Testis (tissue), 3 donors: ENCODE data around the gene VAPB. TPM values are rescaled to one million over a fixed set of nuclear protein-coding genes. Genes with fewer than 3 reads are reported as not detected.

Source experiments
- DNase-seq: peaks from one replicate; pipeline ENCODE4 v3.0.0-alpha.2; 2019
- H3K27ac ChIP-seq, 2 donors: fragments of 200-600 bp; sonication (generic); one replicate each; pipeline ENCODE4 v1.5.1; 2019
- H3K27me3 ChIP-seq: fragments of 200-600 bp; sonication (generic); one replicate; pipeline ENCODE4 v1.5.1; 2019
- H3K36me3 ChIP-seq: fragments of 200-600 bp; sonication (generic); one replicate; pipeline ENCODE4 v1.5.1; 2017; ENCODE audit warnings: low read depth; ENCODE audit errors: missing control alignments
- H3K4me1 ChIP-seq: fragments of 200-600 bp; sonication (generic); one replicate; pipeline ENCODE4 v1.5.1; 2019
- H3K4me3 ChIP-seq, 2 donors: fragments of 200-600 bp; sonication (generic); one replicate each; pipeline ENCODE4 v1.5.1; 2017 to 2019
- H3K9me3 ChIP-seq: fragments of 200-600 bp; sonication (generic); one replicate; pipeline ENCODE4 v1.5.1; 2017
- POLR2A ChIP-seq: fragments of 450-650 bp; IDR thresholded peaks from one replicate; pipeline ENCODE4 v1.6.1; 2017; ENCODE audit warnings: antibody characterized with exemption, mild to moderate bottlenecking, moderate library complexity
- WGBS, 2 donors: methylation state at CpG; one replicate each; pipeline ENCODE4 v1.1.5; 2018; 5-methylcytosine and 5-hydroxymethylcytosine counted together
- intact Hi-C: fragments of 100-400 bp; cut with DNase I; formaldehyde crosslinking; loops from one replicate; pipeline ENCODE4 v1.15.1; 2023; ENCODE audit warnings: low total_unique reads
- polyA plus RNA-seq: library from polyadenylated mRNA; stranded (reverse); fragments of 350-450 nt; fragmentation: Illumina TruSeq; extraction: RNeasy Lipid Tissue Mini Kit (QIAGEN cat#74804); gene quantifications from one replicate; pipeline ENCODE4 v1.2.3, GENCODE V29; 2014; ENCODE audit warnings: low read depth, low replicate concordance; ENCODE audit not compliant: insufficient read depth
- total RNA-seq, 2 donors: library from RNA; depleted of rRNA; stranded (reverse); fragments of >200 nt; gene quantifications; one replicate each; pipeline ENCODE4 v1.2.3, GENCODE V29; 2016
- TF ChIP-seq, protein P1 (sequence below), 3 experiments: fragments of 450-650 bp in 2 of 3; fragments of 200-600 bp in 1 of 3; sonication (generic) in 1 of 3; IDR thresholded peaks; one replicate each; pipeline ENCODE4 v1.5.1; 2016 to 2019; ENCODE audit warnings: antibody characterized with exemption in 3 of 3, mild to moderate bottlenecking in 2 of 3, moderate library complexity in 1 of 3

VAPB gene
- total and polyA plus RNA-seq, 3 donors from 2014 or later = 23.5 to 31.4 (median 23.8) TPM

DNA sequence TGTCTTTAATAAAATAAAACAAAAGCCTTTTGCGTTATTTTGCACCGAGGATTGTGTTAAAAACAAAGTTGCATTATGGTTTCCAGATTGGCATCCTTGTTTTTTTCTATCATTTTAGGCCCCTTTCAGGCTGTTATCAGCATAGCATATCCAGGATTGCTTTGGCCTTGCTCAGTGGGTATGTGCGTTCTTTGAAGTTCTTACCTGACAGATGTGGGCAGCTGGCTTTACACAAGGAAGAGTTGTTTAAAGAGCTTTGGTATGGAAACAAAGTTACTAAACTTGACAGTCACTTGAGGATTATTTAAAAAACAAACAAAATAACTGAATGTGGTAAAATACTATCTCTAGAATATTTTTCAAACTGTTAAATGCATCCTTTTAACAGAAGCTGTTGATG, 6.6 kb downstream of the VAPB start:
- TF ChIP-seq, protein P1, sequence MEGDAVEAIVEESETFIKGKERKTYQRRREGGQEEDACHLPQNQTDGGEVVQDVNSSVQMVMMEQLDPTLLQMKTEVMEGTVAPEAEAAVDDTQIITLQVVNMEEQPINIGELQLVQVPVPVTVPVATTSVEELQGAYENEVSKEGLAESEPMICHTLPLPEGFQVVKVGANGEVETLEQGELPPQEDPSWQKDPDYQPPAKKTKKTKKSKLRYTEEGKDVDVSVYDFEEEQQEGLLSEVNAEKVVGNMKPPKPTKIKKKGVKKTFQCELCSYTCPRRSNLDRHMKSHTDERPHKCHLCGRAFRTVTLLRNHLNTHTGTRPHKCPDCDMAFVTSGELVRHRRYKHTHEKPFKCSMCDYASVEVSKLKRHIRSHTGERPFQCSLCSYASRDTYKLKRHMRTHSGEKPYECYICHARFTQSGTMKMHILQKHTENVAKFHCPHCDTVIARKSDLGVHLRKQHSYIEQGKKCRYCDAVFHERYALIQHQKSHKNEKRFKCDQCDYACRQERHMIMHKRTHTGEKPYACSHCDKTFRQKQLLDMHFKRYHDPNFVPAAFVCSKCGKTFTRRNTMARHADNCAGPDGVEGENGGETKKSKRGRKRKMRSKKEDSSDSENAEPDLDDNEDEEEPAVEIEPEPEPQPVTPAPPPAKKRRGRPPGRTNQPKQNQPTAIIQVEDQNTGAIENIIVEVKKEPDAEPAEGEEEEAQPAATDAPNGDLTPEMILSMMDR (IDR thresholded peaks at IDR 0.05) = no peak
- TF ChIP-seq POLR2A = no peak
- H3K27me3 ChIP-seq = no peaks in the 10 kb centered on the region
- no peaks in the 10 kb centered on the region for H3K36me3 ChIP-seq
- H3K27ac ChIP-seq = no peak overlapping the region
- no peaks in the 10 kb centered on the region for H3K9me3 ChIP-seq
- peaks cover 10% of the 10 kb centered on the region for H3K4me1 ChIP-seq
- no peak for DNase-seq
- WGBS, 2 donors = 61 to 73% methylated on average over 3 of the region's 3 CpGs
- intact Hi-C loops = no loop called here
- no peak overlapping the region for H3K4me3 ChIP-seq

DNA sequence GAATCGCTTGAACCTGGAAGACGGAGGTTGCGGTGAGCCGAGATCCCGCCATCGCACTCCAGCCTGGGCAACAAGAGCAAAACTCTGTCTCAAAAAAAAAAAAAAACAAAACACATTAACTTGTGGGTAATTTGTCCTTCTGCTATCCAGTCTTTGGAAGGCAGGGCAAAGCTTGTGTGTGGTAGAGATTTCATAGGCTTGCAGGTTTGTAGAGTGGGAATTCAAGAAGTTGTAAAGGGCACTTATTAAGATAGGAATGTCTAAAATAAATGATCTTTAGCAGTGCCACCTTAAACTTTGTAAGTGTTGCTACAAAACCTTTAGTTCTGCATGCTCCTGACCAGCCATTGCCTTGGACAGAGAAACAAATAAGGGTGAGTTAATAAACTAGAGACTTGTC, 8.4 kb downstream of the VAPB start:
- H3K9me3 ChIP-seq = no peaks in the 10 kb centered on the region
- no peak for DNase-seq
- no peak overlapping the region for H3K4me3 ChIP-seq
- no peak overlapping the region for H3K27ac ChIP-seq
- H3K36me3 ChIP-seq = no peaks in the 10 kb centered on the region
- intact Hi-C loops = no loop called here
- peaks cover 6% of the 10 kb centered on the region for H3K4me1 ChIP-seq
- TF ChIP-seq, protein P1 (IDR thresholded peaks at IDR 0.05) = no peak
- no peak for TF ChIP-seq POLR2A
- H3K27me3 ChIP-seq = no peaks in the 10 kb centered on the region
- WGBS, 2 donors = 89 to 98% methylated on average over 6 of the region's 6 CpGs

DNA sequence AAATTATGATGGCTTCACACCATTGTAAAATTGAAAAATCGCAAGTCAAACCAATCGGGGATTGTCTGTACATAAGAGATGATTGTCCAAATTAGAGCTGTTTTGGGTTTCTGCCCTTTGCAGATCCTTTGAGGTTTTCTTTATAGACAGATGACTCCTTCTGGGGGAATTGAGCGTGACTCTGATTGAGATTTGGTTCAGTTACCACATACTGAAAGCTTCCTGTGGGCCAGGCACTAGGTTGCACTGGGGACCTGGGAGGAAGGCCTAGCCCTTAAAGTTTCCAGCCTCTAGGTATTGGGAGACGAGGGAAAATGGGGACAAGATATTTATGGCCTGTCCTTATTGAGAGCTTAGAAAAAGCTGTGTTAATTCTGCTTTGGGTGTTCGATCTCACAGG, 9.2 kb downstream of the VAPB start:
- WGBS, 2 donors = 88 to 90% methylated on average over 5 of the region's 5 CpGs
- Histone ChIP-seq H3K4me3 (no peak overlapping the region), H3K27ac (no peak overlapping the region), H3K4me1 (peaks cover 6% of the 10 kb centered on the region), H3K27me3 (no peaks in the 10 kb centered on the region), H3K36me3 (no peaks in the 10 kb centered on the region), H3K9me3 (no peaks in the 10 kb centered on the region)
- TF ChIP-seq, protein P1 (IDR thresholded peaks at IDR 0.05) = no peak
- no peak for TF ChIP-seq POLR2A
- intact Hi-C loops = no loop called here
- no peak for DNase-seq

DNA sequence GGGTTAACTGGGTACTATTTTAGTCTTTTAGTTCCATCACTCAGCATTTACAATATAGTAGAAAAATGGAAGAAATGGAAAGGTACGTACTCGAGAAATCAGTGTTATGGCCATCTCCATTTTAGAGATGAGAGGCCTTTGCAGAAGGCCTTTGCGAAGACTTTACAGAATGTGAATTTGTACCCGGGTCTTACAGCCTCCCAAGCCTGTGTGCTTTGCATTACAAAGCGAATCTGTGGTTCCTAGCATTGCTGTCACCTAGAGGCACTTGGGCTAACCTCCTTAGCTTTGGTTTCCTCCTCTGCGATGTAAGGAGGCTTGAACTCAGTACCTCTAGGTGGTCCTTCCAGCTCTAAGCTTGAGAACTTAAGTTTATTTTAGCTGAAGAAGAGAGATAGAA, 10.9 kb downstream of the VAPB start:
- H3K4me1 ChIP-seq = peaks cover 6% of the 10 kb centered on the region

DNA sequence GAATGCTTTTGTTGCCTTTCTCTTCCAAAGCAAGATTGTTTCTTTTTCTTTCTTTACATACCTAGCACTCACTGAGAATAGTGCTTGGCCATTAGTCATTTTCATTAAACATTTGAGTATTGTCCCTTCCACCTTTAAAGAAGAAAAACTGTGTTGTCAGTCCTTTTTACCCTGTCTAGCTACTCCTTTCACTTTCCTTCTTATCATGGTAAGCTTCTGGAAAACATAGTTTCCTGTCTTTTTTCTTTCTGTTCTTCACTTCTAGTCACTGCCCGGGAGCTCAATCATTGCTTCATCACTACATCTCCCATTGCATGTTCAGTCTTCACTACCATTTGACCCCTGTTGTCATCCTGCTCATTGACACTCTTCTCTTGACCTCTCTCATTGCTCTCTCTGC, 12.1 kb downstream of the VAPB start:
- no peaks in the 10 kb centered on the region for H3K4me1 ChIP-seq
- 90 to 93% methylated on average over 1 of the region's 1 CpG for WGBS, 2 donors
- intact Hi-C loops = no loop called here

More for the DNA sequence above, 10.9 kb downstream of the VAPB start:
- H3K4me3 ChIP-seq = no peak overlapping the region
- no peak overlapping the region for H3K27ac ChIP-seq
- no peaks in the 10 kb centered on the region for H3K27me3 ChIP-seq
- no peaks in the 10 kb centered on the region for H3K36me3 ChIP-seq
- intact Hi-C loops = no loop called here
- DNase-seq = no peak
- WGBS, 2 donors = 89 to 92% methylated on average over 6 of the region's 6 CpGs
- TF ChIP-seq, protein P1 (IDR thresholded peaks at IDR 0.05) = no peak
- TF ChIP-seq POLR2A = no peak
- no peaks in the 10 kb centered on the region for H3K9me3 ChIP-seq

More for the DNA sequence above, 12.1 kb downstream of the VAPB start:
- no peak for TF ChIP-seq POLR2A
- TF ChIP-seq, protein P1 (IDR thresholded peaks at IDR 0.05) = no peak
- no peak for DNase-seq
- Histone ChIP-seq H3K9me3 (no peaks in the 10 kb centered on the region), H3K36me3 (no peaks in the 10 kb centered on the region), H3K27ac (no peak overlapping the region), H3K4me3 (no peak overlapping the region), H3K27me3 (no peaks in the 10 kb centered on the region)
